Transverse colon (tissue), 4 donors: ENCODE data around the gene LEUTX. TPM values are rescaled to one million over a fixed set of nuclear protein-coding genes. Genes with fewer than 3 reads are reported as not detected.
A peak's percentile ranks its signal among the peaks of the same experiment; 100 is the strongest.

Experiments
- DNase-seq: peaks from one replicate; pipeline ENCODE4 v3.0.0-alpha.2; 2019
- H3K27ac ChIP-seq, 4 donors: fragments of 200-600 bp; sonication (generic); 2 replicates each; pipeline ENCODE4 v1.5.1; 2016 to 2018; ENCODE audit warnings: inconsistent platforms in 4 of 4
- H3K27me3 ChIP-seq: fragments of 200-600 bp; sonication (generic); 2 replicates; pipeline ENCODE4 v1.5.1; 2017; ENCODE audit warnings: inconsistent platforms
- H3K36me3 ChIP-seq, 4 donors: fragments of 200-600 bp; sonication (generic); 2 replicates each; pipeline ENCODE4 v1.5.1; 2017 to 2019; ENCODE audit warnings: inconsistent platforms in 4 of 4
- H3K4me1 ChIP-seq, 4 donors: fragments of 200-600 bp; sonication (generic); 2 replicates each; pipeline ENCODE4 v1.5.1; 2017 to 2020; ENCODE audit warnings: inconsistent platforms in 4 of 4
- H3K4me3 ChIP-seq, 4 donors: fragments of 200-600 bp; sonication (generic); 1 replicate in 1 of 4; 2 replicates in 3 of 4; pipeline versions ENCODE4 v1.5.1 to v1.6.1; 2017 to 2019; ENCODE audit warnings: inconsistent platforms in 4 of 4
- H3K9me3 ChIP-seq, 2 donors: fragments of 200-600 bp; sonication (generic); 2 replicates each; pipeline ENCODE4 v1.5.1; 2017 to 2019; ENCODE audit warnings: inconsistent platforms in 2 of 2
- EP300 ChIP-seq: sonication (generic); formaldehyde crosslinking; IDR thresholded peaks from one replicate; pipeline ENCODE4 v1.6.1; 2017; ENCODE audit warnings: antibody characterized with exemption, low read depth
- POLR2A ChIP-seq: fragments of 450-650 bp; IDR thresholded peaks from one replicate; pipeline ENCODE4 v1.6.1; 2016; ENCODE audit warnings: antibody characterized with exemption, mild to moderate bottlenecking, moderate library complexity
- POLR2AphosphoS5 ChIP-seq, 3 donors: sonication (generic); formaldehyde crosslinking; IDR thresholded peaks; one replicate each; pipeline ENCODE4 v1.6.1; 2016; ENCODE audit warnings: antibody characterized with exemption in 3 of 3
- WGBS, 2 donors: methylation state at CpG; one replicate each; pipeline ENCODE4 v1.1.5; 2018; ENCODE audit warnings: low coverage in 1 of 2; 5-methylcytosine and 5-hydroxymethylcytosine counted together
- in situ Hi-C, 4 donors: fragments of 200-750 bp; cut with MboI; loops; one replicate each; pipeline versions ENCODE4 v1.15.0 to v1.15.1; 2017; ENCODE audit warnings: low sequenced_read_pairs in 3 of 4, low pct_ligation_motif_present in 1 of 4, low pct_unique_long_range_greater_than_20kb in 1 of 4
- intact Hi-C: fragments of 100-400 bp; cut with DNase I; formaldehyde crosslinking; loops from one replicate; pipeline ENCODE4 v1.15.1; 2023; ENCODE audit warnings: low total_unique reads
- small RNA-seq, 4 donors: library from RNA; depleted of rRNA; stranded (forward); fragments of <200 nt; gene quantifications; one replicate each; pipeline ENCODE3, GENCODE V24; 2016
- total RNA-seq, 4 donors: library from RNA; depleted of rRNA; stranded (reverse); fragments of >200 nt; gene quantifications; one replicate each; pipeline ENCODE4 v1.1.0, GENCODE V29; 2016
- TF ChIP-seq, protein P1 (sequence below), 5 experiments: fragments of 200-600 bp in 3 of 5; fragments of 450-650 bp in 2 of 5; sonication (generic) in 3 of 5; IDR thresholded peaks; 1 replicate in 2 of 5; 2 replicates in 3 of 5; pipeline ENCODE4 v1.5.1; 2016 to 2017; ENCODE audit warnings: antibody characterized with exemption in 5 of 5, inconsistent platforms in 3 of 5, mild to moderate bottlenecking in 2 of 5, moderate library complexity in 1 of 5

LEUTX gene
- total RNA-seq, 4 donors from 2014 or later, result not detected

DNA sequence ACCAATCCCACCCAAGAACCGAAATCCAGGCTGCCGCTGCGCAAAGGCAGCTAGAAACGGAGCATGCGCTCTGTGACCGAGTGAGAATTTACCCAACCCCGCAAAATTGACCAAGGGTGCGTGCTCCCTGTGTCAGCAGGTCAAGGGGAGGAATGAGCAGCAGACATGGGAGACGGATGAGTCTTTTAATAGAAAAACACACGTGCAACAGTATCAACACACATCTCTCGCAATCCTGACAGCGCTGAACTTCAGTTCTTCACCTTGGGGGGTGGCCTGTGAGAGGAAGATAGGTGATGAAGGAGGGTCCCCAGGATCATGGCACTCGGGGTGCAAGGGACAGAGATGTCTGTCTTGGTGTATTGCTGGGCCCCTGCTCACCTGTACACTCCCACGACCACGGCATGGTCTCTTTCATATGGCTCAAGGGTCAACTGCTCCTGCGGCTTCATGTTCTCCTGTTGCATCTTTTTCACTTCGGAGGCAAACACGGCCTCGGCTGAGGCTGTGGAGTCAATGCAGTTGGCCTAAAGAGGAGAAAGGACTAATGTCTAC lies 55.7 kb downstream of the LEUTX start:
- intact Hi-C loops (no loop called here), in situ Hi-C loops (no loop called here)
- 30 to 44% methylated on average over 4 to 19 of the region's 19 CpGs for WGBS, 2 donors
- Histone ChIP-seq H3K27ac (peak overlapping the region; percentile 60 to 90 (median 87)), H3K4me1 (peaks cover 9 to 16% (median 12%) of the 10 kb centered on the region in 4 donors), H3K36me3 (peaks cover 0 to 36% (median 16%) of the 10 kb centered on the region in 4 donors), H3K4me3 (peak overlapping the region in 2 of 4 donors; percentile 77 to 90), H3K27me3 (no peaks in the 10 kb centered on the region), H3K9me3 (no peaks in the 10 kb centered on the region)
- no peak for DNase-seq
- TF ChIP-seq POLR2AphosphoS5 (IDR thresholded peaks at IDR 0.05) (no peak), POLR2A (no peak), EP300 (no peak)
- TF ChIP-seq, protein P1, sequence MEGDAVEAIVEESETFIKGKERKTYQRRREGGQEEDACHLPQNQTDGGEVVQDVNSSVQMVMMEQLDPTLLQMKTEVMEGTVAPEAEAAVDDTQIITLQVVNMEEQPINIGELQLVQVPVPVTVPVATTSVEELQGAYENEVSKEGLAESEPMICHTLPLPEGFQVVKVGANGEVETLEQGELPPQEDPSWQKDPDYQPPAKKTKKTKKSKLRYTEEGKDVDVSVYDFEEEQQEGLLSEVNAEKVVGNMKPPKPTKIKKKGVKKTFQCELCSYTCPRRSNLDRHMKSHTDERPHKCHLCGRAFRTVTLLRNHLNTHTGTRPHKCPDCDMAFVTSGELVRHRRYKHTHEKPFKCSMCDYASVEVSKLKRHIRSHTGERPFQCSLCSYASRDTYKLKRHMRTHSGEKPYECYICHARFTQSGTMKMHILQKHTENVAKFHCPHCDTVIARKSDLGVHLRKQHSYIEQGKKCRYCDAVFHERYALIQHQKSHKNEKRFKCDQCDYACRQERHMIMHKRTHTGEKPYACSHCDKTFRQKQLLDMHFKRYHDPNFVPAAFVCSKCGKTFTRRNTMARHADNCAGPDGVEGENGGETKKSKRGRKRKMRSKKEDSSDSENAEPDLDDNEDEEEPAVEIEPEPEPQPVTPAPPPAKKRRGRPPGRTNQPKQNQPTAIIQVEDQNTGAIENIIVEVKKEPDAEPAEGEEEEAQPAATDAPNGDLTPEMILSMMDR (IDR thresholded peaks at IDR 0.05), result no peak

Small RNAs within 50 kb of the gene (small RNA-seq; reads per million reads assigned to genes)
- 0 reads per million in 4 donors for gene MIR6719

Other genes with a start within 250 kb of the LEUTX start
- gene EID2B, start 246.0 kb upstream of the LEUTX start, total RNA-seq, result 1 to 10 TPM in 3 of 4 donors, under 1 TPM in 1; 1.00 to 1.5 (median 1.3) TPM
- 1 to 10 TPM; 7.5 to 10.0 (median 8.1) TPM for gene EID2, start 238.7 kb upstream of the LEUTX start, total RNA-seq
- gene LGALS13, start 176.3 kb upstream of the LEUTX start, total RNA-seq, result not detected
- gene LGALS16, start 122.9 kb upstream of the LEUTX start, total RNA-seq, result not detected
- gene LGALS14, start 74.4 kb upstream of the LEUTX start, total RNA-seq, result not detected
- gene CLC, start 40.8 kb upstream of the LEUTX start, total RNA-seq, result not detected
- gene DYRK1B, start 55.3 kb downstream of the LEUTX start, total RNA-seq, result 10 to 100 TPM; 13.3 to 16.1 (median 15.1) TPM
- gene FBL, start 67.5 kb downstream of the LEUTX start, total RNA-seq, result 100 to 1,000 TPM in 1 of 4 donors, 10 to 100 TPM in 3; 20.6 to 107 (median 62.6) TPM
- gene FCGBP, start 155.8 kb downstream of the LEUTX start, total RNA-seq, result 1,000 to 10,000 TPM; 1,603 to 6,178 (median 2,329) TPM
- 10 to 100 TPM; 46.4 to 83.4 (median 77.5) TPM for gene PSMC4, start 192.3 kb downstream of the LEUTX start, total RNA-seq
- gene ZNF546, start 218.2 kb downstream of the LEUTX start, total RNA-seq, result 1 to 10 TPM in 3 of 4 donors, under 1 TPM in 1; 0.60 to 8.1 (median 2.4) TPM